Liver (tissue), 9 donors: Measurements from ENCODE around the gene SYNPR. TPM values are rescaled to one million over a fixed set of nuclear protein-coding genes. Genes with fewer than 3 reads are reported as not detected.

Experiments
- DNase-seq: peaks from one replicate; pipeline ENCODE4 v3.0.0-alpha.2; 2017; ENCODE audit warnings: low spot score
- H3K27ac ChIP-seq, 2 donors: one replicate each; pipeline ENCODE4 v1.7.0; 2013; ENCODE audit warnings: inconsistent platforms in 2 of 2, low read length in 2 of 2, control low read depth in 1 of 2, low read depth in 1 of 2, mild to moderate bottlenecking in 1 of 2
- H3K27me3 ChIP-seq, 4 donors: one replicate each; pipeline versions ENCODE4 v1.6.1 to v1.7.0; 2013; ENCODE audit warnings: low read length in 3 of 4, inconsistent platforms in 1 of 4, mild to moderate bottlenecking in 1 of 4, moderate library complexity in 1 of 4; ENCODE audit not compliant: control insufficient read depth in 4 of 4, insufficient read depth in 4 of 4
- H3K36me3 ChIP-seq, 4 donors: one replicate each; pipeline versions ENCODE4 v1.6.1 to v1.7.0; 2013; ENCODE audit warnings: low read length in 3 of 4, mild to moderate bottlenecking in 3 of 4, low read depth in 1 of 4, moderate library complexity in 1 of 4; ENCODE audit not compliant: control insufficient read depth in 4 of 4, insufficient read depth in 3 of 4
- H3K4me1 ChIP-seq, 4 donors: one replicate each; pipeline versions ENCODE4 v1.6.1 to v1.7.0; 2013; ENCODE audit warnings: low read length in 3 of 4, mild to moderate bottlenecking in 3 of 4, moderate library complexity in 1 of 4; ENCODE audit not compliant: control insufficient read depth in 4 of 4, insufficient read depth in 4 of 4
- H3K4me3 ChIP-seq, 3 donors: one replicate each; pipeline versions ENCODE4 v1.6.1 to v1.7.0; 2013; ENCODE audit warnings: low read length in 3 of 3, control low read depth in 1 of 3, low read depth in 1 of 3, mild to moderate bottlenecking in 1 of 3
- H3K9ac ChIP-seq, 2 donors: one replicate each; pipeline ENCODE4 v1.7.0; 2013; ENCODE audit warnings: low read length in 2 of 2, mild to moderate bottlenecking in 2 of 2, moderate library complexity in 2 of 2, control low read depth in 1 of 2, low read depth in 1 of 2
- H3K9me3 ChIP-seq, 4 donors: one replicate each; pipeline versions ENCODE4 v1.6.1 to v1.7.0; 2013; ENCODE audit warnings: low read length in 3 of 4; ENCODE audit not compliant: control insufficient read depth in 4 of 4
- ATF3 ChIP-seq: IDR thresholded peaks from 2 replicates; pipeline ENCODE4 v1.6.1; 2016; ENCODE audit warnings: antibody characterized with exemption
- CTCF ChIP-seq: fragments of 150-350 bp; IDR thresholded peaks from 2 replicates; pipeline ENCODE4 v1.5.1; 2017; ENCODE audit warnings: improper control_type of control experiment, low read depth, low read length; ENCODE audit not compliant: missing input control
- EGR1 ChIP-seq, 2 donors: IDR thresholded peaks; 2 replicates each; pipeline ENCODE4 v1.6.1; 2016 to 2018; ENCODE audit warnings: antibody characterized with exemption in 2 of 2, low read depth in 2 of 2
- FOXA1 ChIP-seq: IDR thresholded peaks from 2 replicates; pipeline ENCODE4 v1.6.1; 2016; ENCODE audit warnings: antibody characterized with exemption
- FOXA2 ChIP-seq: IDR thresholded peaks from 2 replicates; pipeline ENCODE4 v1.6.1; 2016; ENCODE audit warnings: antibody characterized with exemption
- GABPA ChIP-seq, 2 donors: IDR thresholded peaks in 1 of 2; conservative IDR thresholded peaks in 1 of 2; 2 replicates each; pipeline ENCODE4 v1.6.1; 2016; ENCODE audit warnings: antibody characterized with exemption in 2 of 2, mild to moderate bottlenecking in 1 of 2, moderate library complexity in 1 of 2
- HNF4A ChIP-seq, 2 donors: conservative IDR thresholded peaks; 2 replicates each; pipeline ENCODE4 v1.6.1; 2016; ENCODE audit warnings: antibody characterized with exemption in 2 of 2, mild to moderate bottlenecking in 2 of 2
- HNF4G ChIP-seq: IDR thresholded peaks from 2 replicates; pipeline ENCODE4 v1.6.1; 2016; ENCODE audit warnings: antibody characterized with exemption
- JUND ChIP-seq, 2 donors: IDR thresholded peaks; 2 replicates each; pipeline ENCODE4 v1.6.1; 2016; ENCODE audit warnings: antibody characterized with exemption in 2 of 2
- MAX ChIP-seq: IDR thresholded peaks from 2 replicates; pipeline ENCODE4 v1.6.1; 2016; ENCODE audit warnings: antibody characterized with exemption
- NR2F2 ChIP-seq: IDR thresholded peaks from 2 replicates; pipeline ENCODE4 v1.6.1; 2016; ENCODE audit warnings: antibody characterized with exemption
- RAD21 ChIP-seq, 2 donors: IDR thresholded peaks; 2 replicates each; pipeline ENCODE4 v1.6.1; 2016; ENCODE audit warnings: antibody characterized with exemption in 2 of 2, mild to moderate bottlenecking in 2 of 2
- REST ChIP-seq: IDR thresholded peaks from 2 replicates; pipeline ENCODE4 v1.6.1; 2016; ENCODE audit warnings: antibody characterized with exemption, mild to moderate bottlenecking
- SP1 ChIP-seq: IDR thresholded peaks from 2 replicates; pipeline ENCODE4 v1.6.1; 2018; ENCODE audit warnings: antibody characterized with exemption, mild to moderate bottlenecking
- TAF1 ChIP-seq: conservative IDR thresholded peaks from 2 replicates; pipeline ENCODE4 v1.6.1; 2016; ENCODE audit warnings: antibody characterized with exemption, mild to moderate bottlenecking
- YY1 ChIP-seq: IDR thresholded peaks from 2 replicates; pipeline ENCODE4 v1.6.1; 2016; ENCODE audit warnings: antibody characterized with exemption, mild to moderate bottlenecking
- ZBTB33 ChIP-seq: IDR thresholded peaks from 2 replicates; pipeline ENCODE4 v1.6.1; 2016; ENCODE audit warnings: antibody characterized with exemption
- WGBS: extraction: QIAGEN DNeasy Blood & Tissue Kit; methylation state at CpG from one replicate; pipeline ENCODE4 v1.1.7; 2013; 5-methylcytosine and 5-hydroxymethylcytosine counted together
- polyA plus RNA-seq, 2 donors: library from polyadenylated mRNA; stranded (reverse) in 1 of 2; unstranded in 1 of 2; fragments of 200-250 nt in 1 of 2; fragments of >200 nt in 1 of 2; fragmentation: Nextera tagmentation in 1 of 2; extraction: Ambion mirVana in 1 of 2; gene quantifications; one replicate each; pipeline versions ENCODE4 v1.2.1 to v1.2.3, GENCODE V29; 2013 to 2015
- total RNA-seq, 2 donors: library from RNA; depleted of rRNA; stranded (reverse); fragments of >200 nt; gene quantifications; one replicate each; pipeline ENCODE4 v1.2.3, GENCODE V29; 2014
- donor health status: healthy.
- donor health status: healthy.
- donor health status: healthy.
- donor health status: healthy.
- donor health status: healthy.

The SYNPR gene
- total and polyA plus RNA-seq, 4 donors = not detected

GRCh38 chr3:63437858-63438257, 159.8 kb downstream of the SYNPR start:
- Histone ChIP-seq H3K4me1 (no peaks in the 10 kb centered on the region), H3K9ac (no peak overlapping the region), H3K36me3 (no peaks in the 10 kb centered on the region), H3K27me3 (peaks cover 0 to 3% (median 0%) of the 10 kb centered on the region in 4 donors), H3K9me3 (peaks cover 0 to 3% (median 0%) of the 10 kb centered on the region in 4 donors), H3K4me3 (no peak overlapping the region), H3K27ac (no peak overlapping the region)
- TF ChIP-seq SP1 (no peak), NR2F2 (no peak), JUND (IDR thresholded peaks at IDR 0.05) (no peak), ZBTB33 (no peak), EGR1 (IDR thresholded peaks at IDR 0.05; ENCODE audit: low read depth in 2 of 2) (no peak), FOXA2 (no peak), GABPA (IDR thresholded peaks at IDR 0.05 in 1 of 2, conservative IDR thresholded peaks at IDR 0.05 in 1 of 2) (no peak), MAX (no peak), HNF4A (conservative IDR thresholded peaks at IDR 0.05) (no peak), CTCF (no peak)
- DNase-seq = no peak
- 91% methylated on average over 2 of the region's 2 CpGs for WGBS

- no peak for DNase-seq
Observed at GRCh38 chr3:63438826-63439371, 160.8 kb downstream of the SYNPR start.

More at GRCh38 chr3:63438826-63439371, 160.8 kb downstream of the SYNPR start:
- Histone ChIP-seq H3K4me3 (no peak overlapping the region), H3K4me1 (no peaks in the 10 kb centered on the region), H3K36me3 (no peaks in the 10 kb centered on the region), H3K27ac (no peak overlapping the region), H3K9me3 (peaks cover 0 to 3% (median 0%) of the 10 kb centered on the region in 4 donors), H3K27me3 (peaks cover 0 to 3% (median 0%) of the 10 kb centered on the region in 4 donors), H3K9ac (no peak overlapping the region)
- TF ChIP-seq JUND (IDR thresholded peaks at IDR 0.05) = no peak
- TF ChIP-seq GABPA (IDR thresholded peaks at IDR 0.05 in 1 of 2, conservative IDR thresholded peaks at IDR 0.05 in 1 of 2) = no peak
- TF ChIP-seq SP1 = no peak
- no peak for TF ChIP-seq REST
- TF ChIP-seq FOXA1 = no peak
- TF ChIP-seq CTCF = no peak
- TF ChIP-seq YY1 = no peak
- TF ChIP-seq RAD21 (IDR thresholded peaks at IDR 0.05) = no peak
- TF ChIP-seq ATF3 = no peak
- no peak for TF ChIP-seq ZBTB33
- no peak for TF ChIP-seq TAF1
- TF ChIP-seq HNF4G = no peak
